DND-41 (cell line): Measurements from ENCODE around the gene SHH.

ENCODE experiments used
- EZH2 ChIP-seq: IDR thresholded peaks from 3 replicates; pipeline ENCODE4 v1.6.1; 2012; ENCODE audit warnings: borderline replicate concordance, low read depth, mild to moderate bottlenecking, moderate library complexity, low read length, inconsistent platforms; ENCODE audit not compliant: severe bottlenecking
- TF ChIP-seq, protein P1 (sequence below): IDR thresholded peaks from 2 replicates; pipeline ENCODE4 v1.5.1; 2012; ENCODE audit warnings: borderline replicate concordance, low read length, moderate library complexity, mild to moderate bottlenecking; ENCODE audit not compliant: poor library complexity, severe bottlenecking; ENCODE audit errors: extremely low read depth

- no peak for TF ChIP-seq EZH2
- TF ChIP-seq, protein P1, sequence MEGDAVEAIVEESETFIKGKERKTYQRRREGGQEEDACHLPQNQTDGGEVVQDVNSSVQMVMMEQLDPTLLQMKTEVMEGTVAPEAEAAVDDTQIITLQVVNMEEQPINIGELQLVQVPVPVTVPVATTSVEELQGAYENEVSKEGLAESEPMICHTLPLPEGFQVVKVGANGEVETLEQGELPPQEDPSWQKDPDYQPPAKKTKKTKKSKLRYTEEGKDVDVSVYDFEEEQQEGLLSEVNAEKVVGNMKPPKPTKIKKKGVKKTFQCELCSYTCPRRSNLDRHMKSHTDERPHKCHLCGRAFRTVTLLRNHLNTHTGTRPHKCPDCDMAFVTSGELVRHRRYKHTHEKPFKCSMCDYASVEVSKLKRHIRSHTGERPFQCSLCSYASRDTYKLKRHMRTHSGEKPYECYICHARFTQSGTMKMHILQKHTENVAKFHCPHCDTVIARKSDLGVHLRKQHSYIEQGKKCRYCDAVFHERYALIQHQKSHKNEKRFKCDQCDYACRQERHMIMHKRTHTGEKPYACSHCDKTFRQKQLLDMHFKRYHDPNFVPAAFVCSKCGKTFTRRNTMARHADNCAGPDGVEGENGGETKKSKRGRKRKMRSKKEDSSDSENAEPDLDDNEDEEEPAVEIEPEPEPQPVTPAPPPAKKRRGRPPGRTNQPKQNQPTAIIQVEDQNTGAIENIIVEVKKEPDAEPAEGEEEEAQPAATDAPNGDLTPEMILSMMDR, result no peak
These were observed 12.7 kb downstream of the SHH start for GRCh38 chr7:155799514-155799913.
